Ectodermal cell (in vitro differentiated cells): Measurements from ENCODE around the gene PIP5K1C.

Source experiments
- H3K27ac ChIP-seq: 2 replicates; pipeline ENCODE4 v1.7.0; 2013; ENCODE audit warnings: mild to moderate bottlenecking, low read depth, low read length; ENCODE audit not compliant: insufficient read depth, poor library complexity, severe bottlenecking
- H3K27me3 ChIP-seq: 2 replicates; pipeline ENCODE4 v1.7.0; 2013; ENCODE audit warnings: mild to moderate bottlenecking, low read length; ENCODE audit not compliant: insufficient read depth, control insufficient read depth, poor library complexity, severe bottlenecking
- H3K36me3 ChIP-seq: one replicate; pipeline ENCODE4 v1.7.0; 2013; ENCODE audit warnings: low read length; ENCODE audit not compliant: control insufficient read depth, insufficient read depth
- H3K4me1 ChIP-seq: one replicate; pipeline ENCODE4 v1.7.0; 2013; ENCODE audit warnings: low read length; ENCODE audit not compliant: control insufficient read depth, insufficient read depth
- H3K4me3 ChIP-seq: 2 replicates; pipeline ENCODE4 v1.7.0; 2013; ENCODE audit warnings: low read depth, low read length, control low read depth; ENCODE audit not compliant: insufficient read depth
- H3K9me3 ChIP-seq: 2 replicates; pipeline ENCODE4 v1.7.0; 2013; ENCODE audit warnings: mild to moderate bottlenecking, low read length, moderate library complexity; ENCODE audit not compliant: control insufficient read depth
- WGBS, 2 experiments: methylation state at CpG; one replicate each; pipeline ENCODE4 v1.1.7; 2013; ENCODE audit warnings: missing lambda C conversion rate in 2 of 2; 5-methylcytosine and 5-hydroxymethylcytosine counted together

The PIP5K1C gene

GRCh38 chr19:3614858-3615505, 85.3 kb downstream of the PIP5K1C start:
- H3K27ac ChIP-seq: no peak overlapping the region
- no peak overlapping the region for H3K4me3 ChIP-seq
- H3K9me3 ChIP-seq: no peaks in the 10 kb centered on the region
- H3K4me1 ChIP-seq: no peaks in the 10 kb centered on the region
- H3K27me3 ChIP-seq: no peaks in the 10 kb centered on the region
- WGBS, 2 experiments: 91 to 92% methylated on average over 17 of the region's 18 CpGs
- peaks cover 8% of the 10 kb centered on the region for H3K36me3 ChIP-seq

- H3K27me3 ChIP-seq: no peaks in the 10 kb centered on the region
- no peaks in the 10 kb centered on the region for H3K4me1 ChIP-seq
- no peak overlapping the region for H3K4me3 ChIP-seq
- 94% methylated on average over 39 of the region's 39 CpGs for WGBS, 2 experiments
- H3K27ac ChIP-seq: no peak overlapping the region
- no peaks in the 10 kb centered on the region for H3K9me3 ChIP-seq
- H3K36me3 ChIP-seq: peaks cover 11% of the 10 kb centered on the region
These were observed 86.2 kb downstream of the PIP5K1C start for GRCh38 chr19:3613818-3614661.

GRCh38 chr19:3612901-3613741, 87.1 kb downstream of the PIP5K1C start:
- H3K27ac ChIP-seq: no peak overlapping the region
- H3K4me1 ChIP-seq: peaks cover 3% of the 10 kb centered on the region
- peaks cover under 1% of the 10 kb centered on the region for H3K27me3 ChIP-seq
- 88 to 89% methylated on average over 79 of the region's 79 CpGs for WGBS, 2 experiments
- peaks cover 11% of the 10 kb centered on the region for H3K36me3 ChIP-seq
- no peak overlapping the region for H3K4me3 ChIP-seq
- no peaks in the 10 kb centered on the region for H3K9me3 ChIP-seq

GRCh38 chr19:3612330-3612729, 87.9 kb downstream of the PIP5K1C start:
- peaks cover 11% of the 10 kb centered on the region for H3K4me1 ChIP-seq
- no peak overlapping the region for H3K27ac ChIP-seq
- no peak overlapping the region for H3K4me3 ChIP-seq
- no peaks in the 10 kb centered on the region for H3K9me3 ChIP-seq
- peaks cover 11% of the 10 kb centered on the region for H3K36me3 ChIP-seq
- WGBS, 2 experiments: 96% methylated on average over 33 of the region's 33 CpGs
- H3K27me3 ChIP-seq: peaks cover 9% of the 10 kb centered on the region

GRCh38 chr19:3611841-3612240, 88.4 kb downstream of the PIP5K1C start:
- H3K9me3 ChIP-seq: no peaks in the 10 kb centered on the region
- peaks cover 13% of the 10 kb centered on the region for H3K27me3 ChIP-seq
- WGBS, 2 experiments: 95 to 96% methylated on average over 36 of the region's 36 CpGs
- peaks cover 14% of the 10 kb centered on the region for H3K4me1 ChIP-seq
- H3K27ac ChIP-seq: no peak overlapping the region
- no peak overlapping the region for H3K4me3 ChIP-seq
- H3K36me3 ChIP-seq: peaks cover 11% of the 10 kb centered on the region

- H3K4me1 ChIP-seq: peaks cover 14% of the 10 kb centered on the region
- H3K9me3 ChIP-seq: no peaks in the 10 kb centered on the region
- WGBS, 2 experiments: 93 to 94% methylated on average over 41 of the region's 41 CpGs
- peaks cover 22% of the 10 kb centered on the region for H3K27me3 ChIP-seq
- peaks cover 11% of the 10 kb centered on the region for H3K36me3 ChIP-seq
- no peak overlapping the region for H3K4me3 ChIP-seq
- H3K27ac ChIP-seq: no peak overlapping the region
These were observed 89.2 kb downstream of the PIP5K1C start for GRCh38 chr19:3610745-3611717.

- H3K27me3 ChIP-seq: peaks cover 31% of the 10 kb centered on the region
- H3K27ac ChIP-seq: no peak overlapping the region
- no peaks in the 10 kb centered on the region for H3K9me3 ChIP-seq
- no peak overlapping the region for H3K4me3 ChIP-seq
- peaks cover 11% of the 10 kb centered on the region for H3K36me3 ChIP-seq
- WGBS, 2 experiments: 92 to 94% methylated on average over 24 of the region's 24 CpGs
- peaks cover 14% of the 10 kb centered on the region for H3K4me1 ChIP-seq
These were observed 90.2 kb downstream of the PIP5K1C start for GRCh38 chr19:3609779-3610719.

- peaks cover 11% of the 10 kb centered on the region for H3K36me3 ChIP-seq
These were observed 91.4 kb downstream of the PIP5K1C start for GRCh38 chr19:3608750-3609322.

More at GRCh38 chr19:3608750-3609322, 91.4 kb downstream of the PIP5K1C start:
- WGBS, 2 experiments: 91 to 92% methylated on average over 21 of the region's 21 CpGs
- no peak overlapping the region for H3K27ac ChIP-seq
- H3K27me3 ChIP-seq: peaks cover 35% of the 10 kb centered on the region
- H3K4me1 ChIP-seq: peaks cover 14% of the 10 kb centered on the region
- no peaks in the 10 kb centered on the region for H3K9me3 ChIP-seq
- no peak overlapping the region for H3K4me3 ChIP-seq
